Measurements from ENCODE around the gene ATP6V0E1.
"Not testable (repeated sequence)": the region's sequence is repeated elsewhere in the genome, so short reads cannot be mapped to it uniquely, and the experiment has no call there.

The ATP6V0E1 gene

DNA sequence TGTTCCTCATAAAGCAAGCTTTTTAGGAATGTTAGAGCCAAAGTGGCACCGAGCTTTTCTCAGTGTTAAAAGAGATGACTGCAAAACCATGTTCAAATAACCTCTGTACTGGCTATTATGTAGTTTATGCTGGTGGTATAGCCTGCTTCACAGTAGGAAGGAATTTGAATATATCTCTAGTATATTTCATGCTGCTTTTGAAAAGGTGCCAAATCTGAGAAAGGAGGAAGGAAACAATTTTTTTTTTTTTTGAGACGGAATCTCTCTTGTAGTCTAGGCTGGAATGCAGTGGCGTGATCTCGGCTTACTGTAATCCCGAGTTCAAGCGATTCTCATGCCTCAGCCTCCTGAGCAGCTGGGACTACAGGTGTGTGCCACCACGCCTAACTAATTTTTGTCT is 86.1 kb downstream of the ATP6V0E1 start:
- no peak for DNase-seq (ENCODE audit: extremely low read depth in 1 of 2, low read depth in 1 of 2)

DNA sequence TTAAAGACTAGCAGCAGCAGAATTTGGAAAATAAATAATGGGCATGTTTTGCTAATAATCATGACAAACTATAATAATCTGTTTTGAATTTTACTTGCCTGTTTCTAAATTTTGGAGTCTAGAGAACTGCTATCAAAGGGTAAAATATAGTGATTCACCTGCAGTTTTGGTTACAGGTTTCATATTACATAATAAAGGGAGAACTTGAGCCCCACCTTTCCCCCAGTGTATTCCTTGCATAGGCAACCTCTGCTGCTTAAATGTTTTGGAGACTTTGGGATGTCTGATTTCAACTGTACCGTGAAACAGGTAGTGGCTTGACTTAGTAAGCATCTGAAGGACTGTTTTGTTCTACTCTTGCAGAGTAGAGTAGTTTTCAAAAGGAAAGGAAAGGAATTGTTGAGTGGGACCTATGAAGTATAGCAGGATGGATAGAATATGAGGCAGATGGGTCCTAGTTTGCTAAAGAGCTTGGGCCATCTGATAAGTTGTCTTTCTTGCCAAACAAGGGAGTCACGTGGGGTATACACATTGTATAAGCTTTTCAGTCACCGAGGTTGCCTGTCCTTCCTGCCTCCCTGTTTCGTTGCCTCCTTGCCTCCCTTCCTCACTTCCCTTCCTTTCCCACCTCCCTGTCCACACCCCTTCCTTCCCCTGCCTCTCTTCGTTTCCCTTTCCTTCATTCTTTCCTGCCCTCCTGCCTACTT is 91.7 kb downstream of the ATP6V0E1 start:
- DNase-seq (ENCODE audit: extremely low read depth in 1 of 2, low read depth in 1 of 2): no peak

DNA sequence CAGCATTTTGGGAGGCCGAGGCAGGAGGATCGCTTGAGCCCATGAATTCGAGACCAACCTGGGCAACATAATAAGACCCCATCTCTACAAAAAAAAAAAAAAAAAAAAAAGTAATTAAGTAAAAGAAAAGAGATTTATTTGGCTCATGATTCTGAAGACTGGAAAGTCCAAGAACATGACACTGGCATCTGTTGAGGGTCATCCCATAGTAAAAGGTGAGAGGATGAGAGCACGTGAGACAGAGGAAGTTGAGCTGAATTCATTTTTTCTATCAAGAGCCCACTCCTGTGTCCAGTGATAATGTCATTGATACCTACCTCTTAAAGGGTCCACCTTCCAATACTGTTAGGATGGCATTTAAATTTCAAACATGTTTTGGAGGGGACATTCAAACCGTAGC is 92.4 kb downstream of the ATP6V0E1 start:
- no peak for DNase-seq (ENCODE audit: extremely low read depth in 1 of 2, low read depth in 1 of 2)

GRCh38 chr5:173076471-173076870 is 92.9 kb downstream of the ATP6V0E1 start:
- not testable (repeated sequence) for DNase-seq (ENCODE audit: extremely low read depth in 1 of 2, low read depth in 1 of 2)

GRCh38 chr5:173078878-173079277 is 95.3 kb downstream of the ATP6V0E1 start:
- no peak for DNase-seq (ENCODE audit: extremely low read depth in 1 of 2, low read depth in 1 of 2)

Data from activated CD8-positive, alpha-beta memory T cell treated with anti-CD3 and anti-CD28 coated beads for 1 hour (primary cell).